Activated CD4-positive, alpha-beta memory T cell treated with anti-CD3 and anti-CD28 coated beads, Interleukin-2, amount 10 ng/mL, durations not matched to agents 7 days and 5 days (primary cell): ENCODE results near the gene NTNG1. TPM values are rescaled to one million over a fixed set of nuclear protein-coding genes. Genes with fewer than 3 reads are reported as not detected.

Experiments used
- CTCF ChIA-PET: fragments of 350-600 bp; sonication (Branson Sonifier 250); formaldehyde crosslinking; loops from one replicate; lab custom pipeline; 2021; ENCODE audit warnings: antibody characterized with exemption, inconsistent platforms; lab: Charles Lee
- POLR2A ChIA-PET: fragments of 350-600 bp; sonication (Branson Sonifier 250); formaldehyde crosslinking; loops from one replicate; lab custom pipeline; 2021; ENCODE audit warnings: antibody characterized with exemption; lab: Charles Lee
- DNase-seq: peaks from one replicate; pipeline ENCODE4 v3.0.0-alpha.2; 2020
- H3K27ac Mint-ChIP-seq: one replicate; pipeline ENCODE4 v1.8.0; 2021; ENCODE audit warnings: mild to moderate bottlenecking, mixed read lengths
- H3K27me3 Mint-ChIP-seq: one replicate; pipeline ENCODE4 v1.8.0; 2021; ENCODE audit warnings: mixed read lengths
- H3K36me3 Mint-ChIP-seq: one replicate; pipeline ENCODE4 v1.8.0; 2021; ENCODE audit warnings: low read depth, mixed read lengths
- H3K4me1 Mint-ChIP-seq: one replicate; pipeline ENCODE4 v1.8.0; 2021; ENCODE audit warnings: mixed read lengths
- H3K4me3 Mint-ChIP-seq: one replicate; pipeline ENCODE4 v1.8.0; 2021; ENCODE audit warnings: mild to moderate bottlenecking, mixed read lengths
- H3K9me3 Mint-ChIP-seq: one replicate; pipeline ENCODE4 v1.8.0; 2021; ENCODE audit warnings: mixed read lengths
- total RNA-seq, 2 experiments: library from RNA; stranded (reverse); gene quantifications; one replicate each; pipeline ENCODE4 v1.2.3, GENCODE V29; 2021

Gene NTNG1
- total RNA-seq, 2 experiments from 2014 or later, result not detected

DNA sequence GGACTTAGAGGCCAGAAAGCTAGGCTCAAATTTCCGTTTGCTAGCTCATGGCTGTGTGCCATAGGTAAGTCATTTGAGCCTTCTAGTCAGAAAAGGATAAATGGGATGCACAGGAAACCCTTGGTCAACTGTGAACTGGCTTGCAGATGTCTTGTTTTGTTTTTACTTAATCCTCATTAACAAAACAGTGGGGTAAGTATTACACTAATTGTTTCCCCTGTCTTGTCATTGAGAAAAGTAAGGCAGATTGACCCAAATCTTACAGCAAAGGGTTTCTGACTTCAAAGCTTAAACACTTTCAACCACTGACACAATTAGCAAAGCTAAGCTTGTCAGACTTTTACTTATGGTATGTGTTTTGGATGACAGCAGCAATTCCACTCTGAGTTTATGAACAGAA lies 291.3 kb downstream of the NTNG1 start:
- no peaks in the 10 kb centered on the region for H3K9me3 Mint-ChIP-seq
- ChIA-PET POLR2A (no interaction called here), CTCF (interaction anchor here (2.5 kb wide), 1 partner anchor 98 kb away, joined by 8 read pairs; no protein-coding TSS in a partner anchor)
- no peak overlapping the region for H3K27ac Mint-ChIP-seq
- no peaks in the 10 kb centered on the region for H3K27me3 Mint-ChIP-seq
- no peaks in the 10 kb centered on the region for H3K4me1 Mint-ChIP-seq
- no peak overlapping the region for H3K4me3 Mint-ChIP-seq
- no peaks in the 10 kb centered on the region for H3K36me3 Mint-ChIP-seq
- DNase-seq, result no peak

GRCh38 chr1:107433068-107433467 lies 292.2 kb downstream of the NTNG1 start:
- Mint-ChIP-seq H3K4me3 (no peak overlapping the region), H3K9me3 (no peaks in the 10 kb centered on the region), H3K4me1 (no peaks in the 10 kb centered on the region), H3K36me3 (no peaks in the 10 kb centered on the region), H3K27me3 (no peaks in the 10 kb centered on the region), H3K27ac (no peak overlapping the region)
- POLR2A ChIA-PET, result no interaction called here
- DNase-seq, result no peak
- CTCF ChIA-PET, result no interaction called here

- ChIA-PET POLR2A (no interaction called here), CTCF (no interaction called here)
- no peaks in the 10 kb centered on the region for H3K9me3 Mint-ChIP-seq
- no peak overlapping the region for H3K4me3 Mint-ChIP-seq
- no peaks in the 10 kb centered on the region for H3K36me3 Mint-ChIP-seq
- no peak overlapping the region for H3K27ac Mint-ChIP-seq
- H3K4me1 Mint-ChIP-seq, result no peaks in the 10 kb centered on the region
- DNase-seq, result no peak
- H3K27me3 Mint-ChIP-seq, result no peaks in the 10 kb centered on the region
These were observed 293.0 kb downstream of the NTNG1 start for GRCh38 chr1:107433635-107434360.

DNA sequence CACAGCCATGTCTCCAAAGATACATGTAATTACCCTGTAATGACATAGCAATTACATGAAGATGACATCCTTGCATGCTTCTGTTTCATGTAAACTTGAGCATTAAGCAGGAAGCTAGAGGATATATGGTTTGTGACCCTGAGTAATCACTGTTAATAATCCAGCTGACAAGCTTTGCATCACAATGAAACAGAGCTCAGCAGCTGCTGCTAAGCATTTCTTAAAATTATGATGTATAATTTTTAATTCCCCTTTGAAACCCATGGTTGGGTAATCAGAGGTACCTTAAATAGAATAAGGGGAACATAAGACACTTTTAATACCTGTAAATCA lies 293.5 kb downstream of the NTNG1 start:
- H3K4me1 Mint-ChIP-seq, result no peaks in the 10 kb centered on the region

DNA sequence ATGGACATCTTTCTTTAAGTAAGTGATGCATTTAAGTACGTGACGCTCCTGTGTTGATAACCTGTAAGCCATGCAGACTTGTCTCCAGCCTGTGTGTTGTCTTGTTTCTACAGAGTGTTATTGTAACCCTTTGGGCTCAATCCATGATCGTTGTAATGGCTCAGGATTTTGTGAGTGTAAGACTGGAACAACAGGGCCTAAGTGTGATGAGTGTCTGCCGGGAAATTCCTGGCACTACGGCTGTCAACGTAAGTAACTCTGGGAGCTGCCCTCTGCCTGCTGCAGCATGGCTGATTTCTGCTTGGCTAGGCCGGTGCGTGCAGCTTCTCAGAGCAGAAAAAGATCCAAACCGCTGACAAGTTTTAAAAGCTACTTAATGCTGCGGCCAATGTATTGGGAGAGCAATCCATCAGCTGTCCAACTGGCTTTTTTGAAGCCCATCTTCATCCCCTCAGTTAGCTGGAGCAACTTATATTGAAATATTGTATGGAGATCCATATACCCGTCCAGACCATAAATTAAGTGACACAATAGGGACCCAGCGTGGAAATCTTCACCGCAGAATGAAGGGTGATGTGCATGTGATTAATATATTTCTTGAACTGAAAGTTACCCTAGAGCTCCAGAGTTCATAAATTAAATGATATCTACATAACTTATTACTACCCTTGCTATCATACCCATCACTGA lies 295.9 kb downstream of the NTNG1 start:
- no peak for DNase-seq
- POLR2A ChIA-PET, result no interaction called here
- H3K4me3 Mint-ChIP-seq, result no peak overlapping the region
- CTCF ChIA-PET, result interaction anchor here (1.3 kb wide), 1 partner anchor 22 kb away, joined by 3 read pairs; no protein-coding TSS in a partner anchor
- H3K27ac Mint-ChIP-seq, result no peak overlapping the region
- H3K36me3 Mint-ChIP-seq, result no peaks in the 10 kb centered on the region
- H3K4me1 Mint-ChIP-seq, result no peaks in the 10 kb centered on the region
- no peaks in the 10 kb centered on the region for H3K9me3 Mint-ChIP-seq
- peaks cover 2% of the 10 kb centered on the region for H3K27me3 Mint-ChIP-seq

More for the DNA sequence above, 293.5 kb downstream of the NTNG1 start:
- Mint-ChIP-seq H3K27ac (no peak overlapping the region), H3K27me3 (no peaks in the 10 kb centered on the region), H3K9me3 (no peaks in the 10 kb centered on the region), H3K4me3 (no peak overlapping the region), H3K36me3 (no peaks in the 10 kb centered on the region)
- DNase-seq, result no peak
- ChIA-PET POLR2A (no interaction called here), CTCF (no interaction called here)

- ChIA-PET POLR2A (no interaction called here), CTCF (interaction anchor here (0.6 to 1.1 kb wide), 2 partner anchors 9 to 62 kb away, joined by 3 to 7 read pairs; no protein-coding TSS in a partner anchor)
- Mint-ChIP-seq H3K36me3 (no peaks in the 10 kb centered on the region), H3K27ac (no peak overlapping the region), H3K9me3 (no peaks in the 10 kb centered on the region), H3K4me1 (no peaks in the 10 kb centered on the region), H3K4me3 (no peak overlapping the region), H3K27me3 (peaks cover 4% of the 10 kb centered on the region)
- DNase-seq, result no peak
These were observed 298.7 kb downstream of the NTNG1 start for GRCh38 chr1:107439567-107439966.

DNA sequence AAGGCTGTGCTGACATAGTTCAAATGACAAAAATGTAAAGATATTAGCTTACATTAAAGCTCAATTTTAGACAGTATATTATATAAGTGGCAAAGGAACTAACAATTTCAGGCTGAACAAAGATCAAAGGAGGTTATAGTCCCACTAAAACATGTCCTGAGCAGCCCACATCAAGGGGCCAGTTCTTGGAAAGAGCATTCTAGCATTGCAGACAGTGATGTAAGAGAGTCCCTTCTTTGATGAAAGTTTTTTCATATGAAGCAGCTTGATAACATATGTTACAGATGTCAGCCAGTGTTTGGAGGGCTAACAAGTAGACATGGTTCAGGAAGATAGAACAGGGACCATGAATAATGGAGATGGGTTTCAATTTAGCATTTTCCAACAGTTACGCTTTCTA lies 301.7 kb downstream of the NTNG1 start:
- no peaks in the 10 kb centered on the region for H3K4me1 Mint-ChIP-seq

DNA sequence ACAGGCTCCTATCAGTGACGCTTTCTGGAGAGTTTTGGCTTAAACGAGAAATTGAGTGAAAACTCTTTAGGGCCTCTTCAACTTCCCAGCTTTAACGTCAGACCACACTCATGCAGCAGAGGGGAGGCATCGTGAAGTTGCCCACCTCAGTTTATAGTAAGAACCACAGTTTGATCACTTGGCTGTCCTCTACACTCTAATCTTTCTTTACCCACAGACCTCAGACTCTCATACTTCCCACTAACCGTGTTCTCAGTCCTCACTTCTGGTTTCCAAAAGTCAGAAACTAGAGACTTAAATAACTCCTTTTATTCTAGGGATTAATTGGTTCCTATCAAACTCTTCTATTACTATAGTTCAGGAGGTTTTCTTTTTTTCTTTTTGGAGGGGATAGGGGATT lies 302.2 kb downstream of the NTNG1 start:
- Mint-ChIP-seq H3K36me3 (no peaks in the 10 kb centered on the region), H3K4me1 (no peaks in the 10 kb centered on the region), H3K9me3 (no peaks in the 10 kb centered on the region), H3K4me3 (no peak overlapping the region), H3K27me3 (peaks cover 4% of the 10 kb centered on the region), H3K27ac (no peak overlapping the region)
- CTCF ChIA-PET, result no interaction called here
- no peak for DNase-seq
- POLR2A ChIA-PET, result no interaction called here

More for the DNA sequence above, 301.7 kb downstream of the NTNG1 start:
- Mint-ChIP-seq H3K9me3 (no peaks in the 10 kb centered on the region), H3K4me3 (no peak overlapping the region), H3K27me3 (peaks cover 4% of the 10 kb centered on the region), H3K36me3 (no peaks in the 10 kb centered on the region), H3K27ac (no peak overlapping the region)
- CTCF ChIA-PET, result no interaction called here
- POLR2A ChIA-PET, result no interaction called here
- no peak for DNase-seq

DNA sequence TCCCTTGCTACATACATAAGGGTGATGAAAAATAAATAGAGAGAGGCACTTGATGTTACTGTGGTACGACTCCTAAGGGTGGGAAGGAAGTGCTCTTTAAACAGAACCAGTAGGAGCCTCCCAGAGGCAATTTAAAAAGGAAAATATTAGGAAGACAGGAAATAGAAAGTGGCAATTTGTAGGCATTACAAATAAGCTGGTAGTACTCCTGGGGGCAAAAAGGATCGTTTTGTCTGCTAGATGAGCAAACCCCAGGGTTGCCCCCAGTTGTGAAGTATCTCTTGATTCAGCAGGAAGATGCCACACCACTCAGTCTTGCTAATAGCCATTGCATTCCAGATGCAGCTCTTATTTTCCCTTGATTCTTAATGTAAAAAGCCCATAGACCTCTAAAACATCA lies 303.0 kb downstream of the NTNG1 start:
- CTCF ChIA-PET, result interaction anchor here (0.9 kb wide), 1 partner anchor 13 kb away, joined by 4 read pairs; no protein-coding TSS in a partner anchor
- Mint-ChIP-seq H3K4me1 (no peaks in the 10 kb centered on the region), H3K9me3 (no peaks in the 10 kb centered on the region)

DNA sequence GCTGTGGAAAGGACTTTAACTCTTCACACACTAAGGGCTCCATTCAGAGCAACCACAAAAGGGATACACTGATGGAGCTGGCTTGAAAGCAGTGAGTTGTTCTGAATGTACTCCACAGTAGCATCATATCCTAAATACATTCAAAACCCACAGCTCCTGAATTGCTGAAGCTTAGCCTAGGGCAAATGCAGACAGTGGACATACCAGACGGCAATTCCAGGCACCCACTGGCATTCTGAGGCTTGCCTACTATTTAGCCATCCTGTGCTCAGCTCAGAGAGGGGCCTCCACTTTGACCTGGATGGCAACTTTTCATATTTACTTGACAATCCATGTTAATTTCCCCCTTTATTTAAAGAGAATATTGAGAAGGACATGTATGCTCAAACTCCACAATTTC lies 303.5 kb downstream of the NTNG1 start:
- Mint-ChIP-seq H3K27me3 (peaks cover 4% of the 10 kb centered on the region), H3K27ac (no peak overlapping the region), H3K9me3 (no peaks in the 10 kb centered on the region), H3K36me3 (no peaks in the 10 kb centered on the region), H3K4me1 (no peaks in the 10 kb centered on the region), H3K4me3 (no peak overlapping the region)
- POLR2A ChIA-PET, result no interaction called here
- no peak for DNase-seq
- CTCF ChIA-PET, result interaction anchor here (0.9 kb wide), 1 partner anchor 14 kb away, joined by 4 read pairs; no protein-coding TSS in a partner anchor

More for the DNA sequence above, 303.0 kb downstream of the NTNG1 start:
- Mint-ChIP-seq H3K27ac (no peak overlapping the region), H3K36me3 (no peaks in the 10 kb centered on the region), H3K27me3 (peaks cover 4% of the 10 kb centered on the region), H3K4me3 (no peak overlapping the region)
- POLR2A ChIA-PET, result no interaction called here
- no peak for DNase-seq

- no peak for DNase-seq
- POLR2A ChIA-PET, result no interaction called here
- no peaks in the 10 kb centered on the region for H3K4me1 Mint-ChIP-seq
- CTCF ChIA-PET, result interaction anchor here (0.7 kb wide), 1 partner anchor 9 kb away, joined by 3 read pairs; no protein-coding TSS in a partner anchor
- H3K4me3 Mint-ChIP-seq, result no peak overlapping the region
- no peaks in the 10 kb centered on the region for H3K27me3 Mint-ChIP-seq
- H3K9me3 Mint-ChIP-seq, result no peaks in the 10 kb centered on the region
- no peak overlapping the region for H3K27ac Mint-ChIP-seq
- H3K36me3 Mint-ChIP-seq, result no peaks in the 10 kb centered on the region
These were observed 308.5 kb downstream of the NTNG1 start for GRCh38 chr1:107449326-107449725.

DNA sequence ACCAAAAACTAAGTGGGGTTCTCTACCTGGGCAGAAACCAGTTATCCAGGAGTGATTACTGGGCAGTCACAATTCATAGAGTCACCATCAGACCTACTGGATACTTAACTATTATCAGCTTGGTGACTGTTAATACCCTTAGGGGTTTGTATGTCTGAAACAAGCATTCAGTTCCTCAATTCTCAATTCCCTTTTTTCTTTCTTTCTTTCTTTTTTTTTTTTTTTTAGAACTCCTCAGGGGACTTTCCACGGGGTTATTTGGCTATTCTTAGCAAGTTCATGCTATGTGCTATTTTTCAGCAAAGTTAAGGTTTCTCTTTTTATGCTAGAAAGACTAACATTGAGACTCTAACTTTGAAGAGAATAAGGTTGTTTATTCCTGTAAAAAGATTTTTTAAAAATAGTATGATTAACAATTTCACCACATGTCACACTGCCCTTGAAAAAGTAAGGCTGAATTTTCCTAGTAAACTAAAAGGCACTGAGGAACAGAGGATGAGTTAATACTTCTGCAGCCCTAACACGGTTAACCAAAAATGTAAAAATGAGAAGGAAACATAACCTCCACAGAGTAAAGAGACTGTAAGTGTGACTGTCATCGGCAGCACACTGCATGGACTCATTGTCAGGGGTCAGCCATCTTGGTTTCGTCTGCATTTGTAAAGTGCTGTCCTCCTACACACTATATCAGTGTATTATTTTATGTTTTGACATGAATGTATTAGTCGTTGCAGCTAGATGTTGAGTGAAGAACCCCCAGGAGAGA lies 310.2 kb downstream of the NTNG1 start:
- ChIA-PET POLR2A (no interaction called here), CTCF (no interaction called here)
- no peaks in the 10 kb centered on the region for H3K36me3 Mint-ChIP-seq
- DNase-seq, result no peak
- H3K4me3 Mint-ChIP-seq, result no peak overlapping the region
- H3K27ac Mint-ChIP-seq, result no peak overlapping the region
- H3K27me3 Mint-ChIP-seq, result no peaks in the 10 kb centered on the region
- H3K4me1 Mint-ChIP-seq, result no peaks in the 10 kb centered on the region
- no peaks in the 10 kb centered on the region for H3K9me3 Mint-ChIP-seq

GRCh38 chr1:107451715-107452114 lies 310.9 kb downstream of the NTNG1 start:
- POLR2A ChIA-PET, result no interaction called here

More at GRCh38 chr1:107451715-107452114, 310.9 kb downstream of the NTNG1 start:
- H3K27ac Mint-ChIP-seq, result no peak overlapping the region
- no peak overlapping the region for H3K4me3 Mint-ChIP-seq
- no peak for DNase-seq
- no peaks in the 10 kb centered on the region for H3K27me3 Mint-ChIP-seq
- H3K4me1 Mint-ChIP-seq, result no peaks in the 10 kb centered on the region
- H3K9me3 Mint-ChIP-seq, result no peaks in the 10 kb centered on the region
- no peaks in the 10 kb centered on the region for H3K36me3 Mint-ChIP-seq
- CTCF ChIA-PET, result no interaction called here
